Trophoblast cell (in vitro differentiated cells and primary cell): ENCODE results near the gene EPB41L1.

Source experiments
- DNase-seq, 2 donors: peaks; one replicate each; pipeline ENCODE4 v3.0.0-alpha.2; 2016
- H2AFZ ChIP-seq: 2 replicates; pipeline ENCODE4 v1.6.1; 2013; ENCODE audit warnings: low read length, moderate library complexity, mild to moderate bottlenecking; ENCODE audit not compliant: insufficient read depth, poor library complexity
- H2AK5ac ChIP-seq: 2 replicates; pipeline ENCODE4 v1.6.1; 2013; ENCODE audit warnings: mild to moderate bottlenecking, low read length
- H2BK120ac ChIP-seq: 2 replicates; pipeline ENCODE4 v1.6.1; 2013; ENCODE audit warnings: low read length, mild to moderate bottlenecking, moderate library complexity; ENCODE audit not compliant: insufficient read depth, poor library complexity
- H2BK12ac ChIP-seq: 2 replicates; pipeline ENCODE4 v1.6.1; 2013; ENCODE audit warnings: mild to moderate bottlenecking, low read length, moderate library complexity
- H2BK5ac ChIP-seq: 2 replicates; pipeline ENCODE4 v1.6.1; 2013; ENCODE audit warnings: low read length, low read depth, moderate library complexity, mild to moderate bottlenecking; ENCODE audit not compliant: poor library complexity
- H3K14ac ChIP-seq: 2 replicates; pipeline ENCODE4 v1.6.1; 2013; ENCODE audit warnings: mild to moderate bottlenecking, low read length
- H3K18ac ChIP-seq: 2 replicates; pipeline ENCODE4 v1.6.1; 2013; ENCODE audit warnings: mild to moderate bottlenecking, low read length
- H3K23ac ChIP-seq: 2 replicates; pipeline ENCODE4 v1.6.1; 2013; ENCODE audit warnings: low read length
- H3K27ac ChIP-seq: 2 replicates; pipeline ENCODE4 v1.5.1; 2013; ENCODE audit warnings: low read depth, mild to moderate bottlenecking, inconsistent platforms, low read length, moderate library complexity
- H3K27me3 ChIP-seq: 2 replicates; pipeline ENCODE4 v1.6.1; 2013; ENCODE audit warnings: inconsistent platforms, mild to moderate bottlenecking, low read length, moderate library complexity; ENCODE audit not compliant: insufficient read depth
- H3K36me3 ChIP-seq, 2 experiments: 1 replicate in 1 of 2; 2 replicates in 1 of 2; pipeline ENCODE4 v1.6.1; 2013; ENCODE audit warnings: low read length in 2 of 2, mild to moderate bottlenecking in 2 of 2, moderate library complexity in 1 of 2; ENCODE audit not compliant: insufficient read depth in 2 of 2, control insufficient read depth in 1 of 2
- H3K4ac ChIP-seq: 2 replicates; pipeline ENCODE4 v1.6.1; 2013; ENCODE audit warnings: low read depth, mild to moderate bottlenecking, low read length, moderate library complexity
- H3K4me1 ChIP-seq, 2 experiments: 1 replicate in 1 of 2; 2 replicates in 1 of 2; pipeline ENCODE4 v1.6.1; 2013; ENCODE audit warnings: low read length in 2 of 2, mild to moderate bottlenecking in 2 of 2, moderate library complexity in 1 of 2; ENCODE audit not compliant: insufficient read depth in 2 of 2, control insufficient read depth in 1 of 2
- H3K4me2 ChIP-seq: 2 replicates; pipeline ENCODE4 v1.6.1; 2013; ENCODE audit warnings: inconsistent platforms, mild to moderate bottlenecking, low read length, moderate library complexity
- H3K4me3 ChIP-seq: 2 replicates; pipeline ENCODE4 v1.5.1; 2013; ENCODE audit warnings: mild to moderate bottlenecking, low read depth, low read length, inconsistent platforms
- H3K79me1 ChIP-seq: one replicate; pipeline ENCODE4 v1.6.1; 2013; ENCODE audit warnings: low read length
- H3K79me2 ChIP-seq: 2 replicates; pipeline ENCODE4 v1.6.1; 2013; ENCODE audit warnings: low read length, mild to moderate bottlenecking; ENCODE audit not compliant: control insufficient read depth, insufficient read depth, poor library complexity
- H3K9ac ChIP-seq: 2 replicates; pipeline ENCODE4 v1.6.1; 2013; ENCODE audit warnings: mild to moderate bottlenecking, low read length
- H3K9me3 ChIP-seq: 2 replicates; pipeline ENCODE4 v1.6.1; 2013; ENCODE audit warnings: low read depth, mild to moderate bottlenecking, control low read depth, inconsistent platforms, low read length; ENCODE audit not compliant: insufficient read depth
- H4K12ac ChIP-seq: 2 replicates; pipeline ENCODE4 v1.6.1; 2013; ENCODE audit warnings: low read depth, mild to moderate bottlenecking, low read length, moderate library complexity
- H4K8ac ChIP-seq: 2 replicates; pipeline ENCODE4 v1.6.1; 2013; ENCODE audit warnings: low read depth, mild to moderate bottlenecking, low read length, moderate library complexity
- H4K91ac ChIP-seq: one replicate; pipeline ENCODE4 v1.6.1; 2013; ENCODE audit warnings: low read depth, mild to moderate bottlenecking, low read length, moderate library complexity
- WGBS: extraction: QIAGEN DNeasy Blood & Tissue Kit; methylation state at CpG from one replicate; pipeline ENCODE4 v1.1.7; 2013; ENCODE audit warnings: missing lambda C conversion rate; ENCODE audit not compliant: insufficient read length, insufficient coverage; ENCODE audit errors: extremely low coverage; 5-methylcytosine and 5-hydroxymethylcytosine counted together

EPB41L1 gene

GRCh38 chr20:36205026-36205425 lies 50.5 kb downstream of the EPB41L1 start:
- no peak overlapping the region for H3K4ac ChIP-seq
- H2BK12ac ChIP-seq = no peak overlapping the region
- H4K91ac ChIP-seq = no peak overlapping the region
- H3K9me3 ChIP-seq = peaks cover 2% of the 10 kb centered on the region
- H3K23ac ChIP-seq = no peak overlapping the region
- WGBS = no CpG with 5 or more reads among the region's 3 CpGs
- no peak overlapping the region for H3K4me3 ChIP-seq
- no peak overlapping the region for H4K12ac ChIP-seq
- H3K79me2 ChIP-seq = no peaks in the 10 kb centered on the region
- H3K14ac ChIP-seq = no peak overlapping the region
- H3K9ac ChIP-seq = no peak overlapping the region
- no peak overlapping the region for H2BK5ac ChIP-seq
- H3K18ac ChIP-seq = no peak overlapping the region
- H4K8ac ChIP-seq = no peak overlapping the region
- no peaks in the 10 kb centered on the region for H3K4me1 ChIP-seq
- H3K4me2 ChIP-seq = no peak overlapping the region
- no peak overlapping the region for H3K27ac ChIP-seq
- H3K27me3 ChIP-seq = no peaks in the 10 kb centered on the region
- H2AFZ ChIP-seq = no peak overlapping the region
- no peaks in the 10 kb centered on the region for H3K79me1 ChIP-seq
- DNase-seq = no peak
- H2BK120ac ChIP-seq = no peak overlapping the region
- no peaks in the 10 kb centered on the region for H3K36me3 ChIP-seq
- no peak overlapping the region for H2AK5ac ChIP-seq

GRCh38 chr20:36206068-36206467 lies 51.5 kb downstream of the EPB41L1 start:
- no peak overlapping the region for H2BK120ac ChIP-seq
- no peaks in the 10 kb centered on the region for H3K4me1 ChIP-seq
- H2BK12ac ChIP-seq = no peak overlapping the region
- no peak overlapping the region for H3K4me3 ChIP-seq
- H3K23ac ChIP-seq = no peak overlapping the region
- H2BK5ac ChIP-seq = no peak overlapping the region
- WGBS = no CpG with 5 or more reads among the region's 9 CpGs
- no peak overlapping the region for H3K4me2 ChIP-seq
- no peak overlapping the region for H3K18ac ChIP-seq
- H3K36me3 ChIP-seq = no peaks in the 10 kb centered on the region
- no peak overlapping the region for H3K27ac ChIP-seq
- H3K79me1 ChIP-seq = no peaks in the 10 kb centered on the region
- H2AFZ ChIP-seq = no peak overlapping the region
- H4K91ac ChIP-seq = no peak overlapping the region
- H3K9ac ChIP-seq = no peak overlapping the region
- H4K12ac ChIP-seq = no peak overlapping the region
- H4K8ac ChIP-seq = no peak overlapping the region
- no peak for DNase-seq
- no peak overlapping the region for H3K4ac ChIP-seq
- H2AK5ac ChIP-seq = no peak overlapping the region
- no peaks in the 10 kb centered on the region for H3K79me2 ChIP-seq
- H3K27me3 ChIP-seq = no peaks in the 10 kb centered on the region
- peaks cover 2% of the 10 kb centered on the region for H3K9me3 ChIP-seq
- H3K14ac ChIP-seq = no peak overlapping the region

GRCh38 chr20:36206641-36207040 lies 52.1 kb downstream of the EPB41L1 start:
- H3K14ac ChIP-seq = no peak overlapping the region
- H3K27ac ChIP-seq = no peak overlapping the region
- no peak overlapping the region for H3K18ac ChIP-seq
- H2BK12ac ChIP-seq = no peak overlapping the region
- H3K36me3 ChIP-seq = no peaks in the 10 kb centered on the region
- H3K4me1 ChIP-seq = no peaks in the 10 kb centered on the region
- no peaks in the 10 kb centered on the region for H3K27me3 ChIP-seq
- H4K8ac ChIP-seq = no peak overlapping the region
- DNase-seq = no peak
- H2AFZ ChIP-seq = no peak overlapping the region
- H4K91ac ChIP-seq = no peak overlapping the region
- no peak overlapping the region for H2AK5ac ChIP-seq
- no peak overlapping the region for H3K23ac ChIP-seq
- H3K4ac ChIP-seq = no peak overlapping the region
- H3K4me2 ChIP-seq = no peak overlapping the region
- no peaks in the 10 kb centered on the region for H3K79me2 ChIP-seq
- H2BK5ac ChIP-seq = no peak overlapping the region
- H3K79me1 ChIP-seq = no peaks in the 10 kb centered on the region
- H3K9ac ChIP-seq = no peak overlapping the region
- peaks cover 2% of the 10 kb centered on the region for H3K9me3 ChIP-seq
- no peak overlapping the region for H3K4me3 ChIP-seq
- no peak overlapping the region for H2BK120ac ChIP-seq
- WGBS = no CpG with 5 or more reads among the region's 9 CpGs
- H4K12ac ChIP-seq = no peak overlapping the region

GRCh38 chr20:36207602-36208001 lies 53.1 kb downstream of the EPB41L1 start:
- no peak overlapping the region for H4K12ac ChIP-seq
- H3K23ac ChIP-seq = no peak overlapping the region
- no peak for DNase-seq
- no peak overlapping the region for H2BK120ac ChIP-seq
- no peak overlapping the region for H2BK12ac ChIP-seq
- H2BK5ac ChIP-seq = no peak overlapping the region
- H3K36me3 ChIP-seq = no peaks in the 10 kb centered on the region
- H3K4me3 ChIP-seq = no peak overlapping the region
- H3K4me2 ChIP-seq = no peak overlapping the region
- H3K79me2 ChIP-seq = no peaks in the 10 kb centered on the region
- H3K18ac ChIP-seq = no peak overlapping the region
- no peak overlapping the region for H3K14ac ChIP-seq
- H4K91ac ChIP-seq = no peak overlapping the region
- peaks cover 2% of the 10 kb centered on the region for H3K9me3 ChIP-seq
- no peak overlapping the region for H4K8ac ChIP-seq
- no peak overlapping the region for H2AFZ ChIP-seq
- no peak overlapping the region for H3K4ac ChIP-seq
- WGBS = no CpG with 5 or more reads among the region's 11 CpGs
- no peak overlapping the region for H3K27ac ChIP-seq
- H3K4me1 ChIP-seq = no peaks in the 10 kb centered on the region
- no peak overlapping the region for H3K9ac ChIP-seq
- H3K79me1 ChIP-seq = no peaks in the 10 kb centered on the region
- H2AK5ac ChIP-seq = no peak overlapping the region
- no peaks in the 10 kb centered on the region for H3K27me3 ChIP-seq
